K562 (cell line): ENCODE results near the gene PPIE. TPM values are rescaled to one million over a fixed set of nuclear protein-coding genes. Genes with fewer than 3 reads are reported as not detected.
A peak's percentile ranks its signal among the peaks of the same experiment; 100 is the strongest.

Experiments
- CHD2 ChIP-seq: IDR thresholded peaks from 2 replicates; pipeline ENCODE4 v1.6.1; 2011; ENCODE audit warnings: low read depth, low read length
- E2F8 ChIP-seq: fragments of 450-650 bp; IDR thresholded peaks from 2 replicates; pipeline ENCODE4 v1.7.1; 2018; ENCODE audit warnings: mild to moderate bottlenecking, low read depth; ENCODE audit not compliant: partially characterized antibody
- FOXK1 ChIP-seq: sonication (generic); formaldehyde crosslinking; IDR thresholded peaks from 2 replicates; pipeline ENCODE4 v1.8.0; 2022; ENCODE audit warnings: missing genetic modification reagents, mild to moderate bottlenecking, borderline replicate concordance
- IRF9 ChIP-seq: fragments of 450-650 bp; IDR thresholded peaks from 2 replicates; pipeline ENCODE4 v1.6.1; 2016; ENCODE audit warnings: missing biosample characterization, missing genetic modification characterization
- PKNOX1 ChIP-seq: fragments of 450-650 bp; IDR thresholded peaks from 2 replicates; pipeline ENCODE4 v1.6.1; 2016
- RBBP5 ChIP-seq: fragments of 200-600 bp; sonication (generic); IDR thresholded peaks from 2 replicates; pipeline ENCODE4 v1.6.1; 2012; ENCODE audit warnings: borderline replicate concordance, mild to moderate bottlenecking, low read length, control low read depth, inconsistent platforms; ENCODE audit not compliant: insufficient read depth, poor library complexity, severe bottlenecking
- UBTF ChIP-seq, 2 experiments: IDR thresholded peaks; 2 replicates each; pipeline ENCODE4 v1.6.1; 2012; ENCODE audit warnings: improper control_type of control experiment in 2 of 2, low read depth in 2 of 2, low read length in 2 of 2, borderline replicate concordance in 1 of 2
- ZBTB11 ChIP-seq, 3 experiments: fragments of 200-800 bp in 1 of 3; fragments of 250-450 bp in 1 of 3; fragments of 450-650 bp in 1 of 3; sonication (Bioruptor Pico) in 1 of 3; sonication (Bioruptor generic) in 1 of 3; formaldehyde crosslinking in 1 of 3; IDR thresholded peaks; 2 replicates each; pipeline versions ENCODE4 v1.6.1 to v1.8.0; 2016 to 2022; ENCODE audit warnings: mild to moderate bottlenecking in 2 of 3, missing genetic modification characterization in 2 of 3, missing compliant biosample characterization in 1 of 3, moderate library complexity in 1 of 3
- ZNF395 ChIP-seq: fragments of 200-800 bp; sonication (Bioruptor generic); IDR thresholded peaks from 2 replicates; pipeline ENCODE4 v1.6.1; 2017; ENCODE audit warnings: missing genetic modification characterization, missing compliant biosample characterization
- ZNF780A ChIP-seq: fragments of 250-450 bp; sonication (Bioruptor Pico); IDR thresholded peaks from 2 replicates; pipeline ENCODE4 v1.5.0; 2021; ENCODE audit warnings: mild to moderate bottlenecking
- polyA plus RNA-seq, 8 experiments: library from polyadenylated mRNA; depleted of rRNA in 4 of 8; stranded (reverse) in 5 of 8; unstranded in 3 of 8; fragments of >200 nt; fragmentation: Nextera tagmentation in 2 of 8; fragmentation: Illumina TruSeq in 1 of 8; extraction: Ambion mirVana in 2 of 8; extraction: Trizol in 1 of 8; gene quantifications; 2 replicates each; pipeline versions ENCODE4 v1.2.1 to v1.2.3, GENCODE V29; 2011 to 2014; ENCODE audit warnings: inconsistent platforms in 1 of 8, missing spikeins in 1 of 8
- total RNA-seq, 7 experiments: library from RNA; depleted of rRNA in 6 of 7; stranded (reverse); fragments of >200 nt in 6 of 7; fragmentation: Illumina TruSeq in 2 of 7; extraction: Trizol in 2 of 7; gene quantifications; 2 replicates each; pipeline versions ENCODE4 v1.2.1 to v1.2.3, GENCODE V29; 2011 to 2021; ENCODE audit warnings: low replicate concordance in 1 of 7

PPIE gene
- total and polyA plus RNA-seq, 9 of the 15 experiments (the other 6 are each of a cell fraction or from before 2014, with no cell fraction given) = 75.4 to 444 (median 131) TPM

GRCh38 chr1:39711104-39711965, 27.3 kb upstream of the PPIE start (continued):
- peak; percentile 85 for TF ChIP-seq PKNOX1
- TF ChIP-seq RBBP5 = peak; percentile 49
- peak; percentile 71; the same call in 1 of the 2 replicates for TF ChIP-seq ZNF395
- TF ChIP-seq IRF9 (tag) = 0 out of 2 replicates have a peak, but pooled peaks have one; percentile 23
- TF ChIP-seq ZBTB11 (CRISPR knock-in tag; IDR thresholded peaks at IDR 0.05) = peak in 1 of 3 experiments; percentile 71; a peak in 2 of 6 replicates
- TF ChIP-seq FOXK1 (CRISPR knock-in tag) = peak; percentile 67; the same call in 1 of the 2 replicates
- no peak for TF ChIP-seq ZNF780A (CRISPR knock-in tag)
- peak in 1 of 2 experiments; percentile 82; a peak in 1 of 4 replicates for TF ChIP-seq UBTF (IDR thresholded peaks at IDR 0.05; ENCODE audit: borderline replicate concordance in 1 of 2, low read depth in 2 of 2, low read length in 2 of 2)
- peak; percentile 61 for TF ChIP-seq E2F8
- TF ChIP-seq CHD2 = peak; percentile 53; the same call in 1 of the 2 replicates
